Neural cell (in vitro differentiated cells): ENCODE results near the gene NCKAP5.

Experiments
- EP300 ChIP-seq: fragments of 450-650 bp; conservative IDR thresholded peaks from 2 replicates; pipeline ENCODE4 v1.6.1; 2014; ENCODE audit warnings: antibody characterized with exemption, mild to moderate bottlenecking, moderate library complexity; ENCODE audit not compliant: poor library complexity, severe bottlenecking
- EZH2 ChIP-seq: fragments of 200-600, 300-800 bp; shearing (Covaris generic), sonication (generic); IDR thresholded peaks from 2 replicates; pipeline ENCODE4 v1.6.1; 2014; ENCODE audit warnings: antibody characterized with exemption, low read length, borderline replicate concordance, mild to moderate bottlenecking; ENCODE audit not compliant: insufficient read depth, poor library complexity, severe bottlenecking
- TF ChIP-seq, protein P1 (sequence below): fragments of 450-650 bp; IDR thresholded peaks from 2 replicates; pipeline ENCODE4 v1.5.1; 2014; ENCODE audit warnings: antibody characterized with exemption, mild to moderate bottlenecking, moderate library complexity; ENCODE audit not compliant: poor library complexity, severe bottlenecking

DNA sequence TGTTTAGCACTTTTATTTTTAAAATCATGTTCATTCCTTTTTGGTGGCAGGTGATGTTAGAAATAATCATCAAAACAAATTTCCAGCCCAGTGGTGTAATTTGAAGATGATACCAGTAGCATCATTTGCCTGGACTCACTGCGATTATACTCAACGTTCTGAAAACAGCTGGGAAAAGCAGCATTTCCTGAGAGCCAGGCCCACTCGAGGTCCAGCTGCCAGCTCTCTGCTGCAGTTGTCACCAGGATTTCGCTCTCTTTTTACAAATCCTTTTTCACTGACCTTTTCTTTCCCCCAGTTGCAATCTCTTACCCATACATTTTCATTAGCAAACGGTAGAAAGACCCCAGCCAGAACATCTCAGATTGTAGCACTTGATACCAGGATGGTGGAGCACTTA is 787.6 kb downstream of the NCKAP5 start:
- TF ChIP-seq, protein P1, sequence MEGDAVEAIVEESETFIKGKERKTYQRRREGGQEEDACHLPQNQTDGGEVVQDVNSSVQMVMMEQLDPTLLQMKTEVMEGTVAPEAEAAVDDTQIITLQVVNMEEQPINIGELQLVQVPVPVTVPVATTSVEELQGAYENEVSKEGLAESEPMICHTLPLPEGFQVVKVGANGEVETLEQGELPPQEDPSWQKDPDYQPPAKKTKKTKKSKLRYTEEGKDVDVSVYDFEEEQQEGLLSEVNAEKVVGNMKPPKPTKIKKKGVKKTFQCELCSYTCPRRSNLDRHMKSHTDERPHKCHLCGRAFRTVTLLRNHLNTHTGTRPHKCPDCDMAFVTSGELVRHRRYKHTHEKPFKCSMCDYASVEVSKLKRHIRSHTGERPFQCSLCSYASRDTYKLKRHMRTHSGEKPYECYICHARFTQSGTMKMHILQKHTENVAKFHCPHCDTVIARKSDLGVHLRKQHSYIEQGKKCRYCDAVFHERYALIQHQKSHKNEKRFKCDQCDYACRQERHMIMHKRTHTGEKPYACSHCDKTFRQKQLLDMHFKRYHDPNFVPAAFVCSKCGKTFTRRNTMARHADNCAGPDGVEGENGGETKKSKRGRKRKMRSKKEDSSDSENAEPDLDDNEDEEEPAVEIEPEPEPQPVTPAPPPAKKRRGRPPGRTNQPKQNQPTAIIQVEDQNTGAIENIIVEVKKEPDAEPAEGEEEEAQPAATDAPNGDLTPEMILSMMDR = no peak
- TF ChIP-seq EZH2 (no peak), EP300 (no peak)
